WI38 (cell line): ENCODE measurements around the gene PHKA1.
"Not testable (repeated sequence)": the region's sequence is repeated elsewhere in the genome, so short reads cannot be mapped to it uniquely, and the experiment has no call there.

ENCODE experiments used
- H3K4me3 ChIP-seq: 2 replicates; pipeline ENCODE4 v1.5.1; 2011; ENCODE audit warnings: low read depth, mild to moderate bottlenecking, control low read depth, low read length
- CTCF ChIP-seq: IDR thresholded peaks from 2 replicates; pipeline ENCODE4 v1.5.1; 2012; ENCODE audit warnings: low read depth, mild to moderate bottlenecking, control low read depth, low read length

PHKA1 gene

GRCh38 chrX:72685810-72686456 is 28.2 kb downstream of the PHKA1 start:
- H3K4me3 ChIP-seq: no peak overlapping the region
- no peak for TF ChIP-seq CTCF

- no peak overlapping the region for H3K4me3 ChIP-seq
- no peak for TF ChIP-seq CTCF
These were observed 29.1 kb downstream of the PHKA1 start for GRCh38 chrX:72685018-72685417.

GRCh38 chrX:72683631-72684030 is 30.5 kb downstream of the PHKA1 start:
- H3K4me3 ChIP-seq: no peak overlapping the region
- no peak for TF ChIP-seq CTCF

GRCh38 chrX:72676465-72676864 is 37.6 kb downstream of the PHKA1 start:
- no peak overlapping the region for H3K4me3 ChIP-seq
- TF ChIP-seq CTCF: no peak

- not testable (repeated sequence) for H3K4me3 ChIP-seq
These were observed 40.2 kb downstream of the PHKA1 start for GRCh38 chrX:72673951-72674350.

- not testable (repeated sequence) for H3K4me3 ChIP-seq
These were observed 44.6 kb downstream of the PHKA1 start for GRCh38 chrX:72669508-72669907.

- H3K4me3 ChIP-seq: no peak overlapping the region
- TF ChIP-seq CTCF: no peak
These were observed 47.7 kb downstream of the PHKA1 start for GRCh38 chrX:72666451-72666850.

GRCh38 chrX:72663737-72664136 is 50.4 kb downstream of the PHKA1 start:
- no peak for TF ChIP-seq CTCF
- no peak overlapping the region for H3K4me3 ChIP-seq
